ENCODE results near the gene ZHX3.

DNA sequence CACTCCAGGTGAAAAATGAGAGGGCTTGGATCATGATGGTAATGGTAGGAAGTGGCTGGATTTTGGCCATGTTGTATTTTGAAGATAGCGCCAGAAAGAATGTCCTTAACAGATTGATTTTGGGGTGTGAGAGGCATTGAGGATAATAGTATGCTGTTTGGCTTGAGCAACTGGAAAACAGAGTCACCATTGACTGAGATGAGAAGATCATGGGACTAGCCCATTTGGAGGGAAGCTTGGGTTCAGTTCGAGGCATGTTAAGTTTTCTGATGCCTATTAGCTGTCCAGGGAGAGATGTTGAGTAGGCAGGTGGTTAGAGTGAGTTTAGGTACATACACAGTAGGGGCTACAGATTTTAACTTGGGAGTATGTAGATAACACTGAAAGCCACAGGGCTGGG, 156.8 kb downstream of the ZHX3 start:
- TF ChIP-seq, protein P1, sequence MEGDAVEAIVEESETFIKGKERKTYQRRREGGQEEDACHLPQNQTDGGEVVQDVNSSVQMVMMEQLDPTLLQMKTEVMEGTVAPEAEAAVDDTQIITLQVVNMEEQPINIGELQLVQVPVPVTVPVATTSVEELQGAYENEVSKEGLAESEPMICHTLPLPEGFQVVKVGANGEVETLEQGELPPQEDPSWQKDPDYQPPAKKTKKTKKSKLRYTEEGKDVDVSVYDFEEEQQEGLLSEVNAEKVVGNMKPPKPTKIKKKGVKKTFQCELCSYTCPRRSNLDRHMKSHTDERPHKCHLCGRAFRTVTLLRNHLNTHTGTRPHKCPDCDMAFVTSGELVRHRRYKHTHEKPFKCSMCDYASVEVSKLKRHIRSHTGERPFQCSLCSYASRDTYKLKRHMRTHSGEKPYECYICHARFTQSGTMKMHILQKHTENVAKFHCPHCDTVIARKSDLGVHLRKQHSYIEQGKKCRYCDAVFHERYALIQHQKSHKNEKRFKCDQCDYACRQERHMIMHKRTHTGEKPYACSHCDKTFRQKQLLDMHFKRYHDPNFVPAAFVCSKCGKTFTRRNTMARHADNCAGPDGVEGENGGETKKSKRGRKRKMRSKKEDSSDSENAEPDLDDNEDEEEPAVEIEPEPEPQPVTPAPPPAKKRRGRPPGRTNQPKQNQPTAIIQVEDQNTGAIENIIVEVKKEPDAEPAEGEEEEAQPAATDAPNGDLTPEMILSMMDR (conservative IDR thresholded peaks at IDR 0.05), result no peak
- no peak for TF ChIP-seq EZH2 (IDR thresholded peaks at IDR 0.05; ENCODE audit: low read depth)

Data from PC-9 (cell line).